ENCODE results near the gene ACSL3.

Gene ACSL3

GRCh38 chr2:222887124-222887523 is 26.3 kb downstream of the ACSL3 start:
- Histone ChIP-seq H3K27me3 (no peaks in the 10 kb centered on the region), H3K36me3 (no peaks in the 10 kb centered on the region), H3K4me3 (no peak overlapping the region), H3K9me3 (no peaks in the 10 kb centered on the region), H3K4me1 (peaks cover 0 to 79% (median 32%) of the 10 kb centered on the region in 4 donors), H3K27ac (no peak overlapping the region)
- intact Hi-C loops (cut with DNase I; ENCODE audit: low total_unique reads), result no loop called here
- no peak for TF ChIP-seq CTCF (IDR thresholded peaks at IDR 0.05)
- no peak for DNase-seq

GRCh38 chr2:222888716-222889115 is 27.9 kb downstream of the ACSL3 start:
- intact Hi-C loops (cut with DNase I; ENCODE audit: low total_unique reads), result no loop called here
- H3K27ac ChIP-seq, result no peak overlapping the region
- H3K27me3 ChIP-seq, result no peaks in the 10 kb centered on the region
- H3K9me3 ChIP-seq, result no peaks in the 10 kb centered on the region
- no peak for DNase-seq
- no peak overlapping the region for H3K4me3 ChIP-seq
- no peaks in the 10 kb centered on the region for H3K36me3 ChIP-seq
- no peak for TF ChIP-seq CTCF (IDR thresholded peaks at IDR 0.05)
- H3K4me1 ChIP-seq, result peaks cover 0 to 77% (median 30%) of the 10 kb centered on the region in 4 donors

- no peaks in the 10 kb centered on the region for H3K9me3 ChIP-seq
- no peaks in the 10 kb centered on the region for H3K36me3 ChIP-seq
- H3K4me1 ChIP-seq, result peaks cover 0 to 50% (median 12%) of the 10 kb centered on the region in 4 donors
- TF ChIP-seq CTCF (IDR thresholded peaks at IDR 0.05), result no peak
- peak overlapping the region in 1 of 2 donors; percentile 25 for H3K27ac ChIP-seq
- peak overlapping the region in 1 of 2 donors; percentile 1 for H3K4me3 ChIP-seq
- H3K27me3 ChIP-seq, result no peaks in the 10 kb centered on the region
- intact Hi-C loops (cut with DNase I; ENCODE audit: low total_unique reads), result no loop called here
- no peak for DNase-seq
These were observed 31.1 kb downstream of the ACSL3 start for GRCh38 chr2:222891890-222892289.

- intact Hi-C loops (cut with DNase I; ENCODE audit: low total_unique reads), result no loop called here
- TF ChIP-seq CTCF (IDR thresholded peaks at IDR 0.05), result no peak
- peak overlapping the region in 1 of 2 donors; percentile 1 for H3K4me3 ChIP-seq
- DNase-seq, result no peak
- H3K4me1 ChIP-seq, result peaks cover 0 to 47% (median 10%) of the 10 kb centered on the region in 4 donors
- no peaks in the 10 kb centered on the region for H3K27me3 ChIP-seq
- peak overlapping the region in 1 of 2 donors; percentile 25 for H3K27ac ChIP-seq
- H3K9me3 ChIP-seq, result no peaks in the 10 kb centered on the region
- H3K36me3 ChIP-seq, result no peaks in the 10 kb centered on the region
These were observed 31.5 kb downstream of the ACSL3 start for GRCh38 chr2:222892321-222892720.

- no peak for TF ChIP-seq CTCF (IDR thresholded peaks at IDR 0.05)
- no peak for DNase-seq
- no peaks in the 10 kb centered on the region for H3K9me3 ChIP-seq
- intact Hi-C loops (cut with DNase I; ENCODE audit: low total_unique reads), result no loop called here
- H3K27ac ChIP-seq, result no peak overlapping the region
- H3K4me1 ChIP-seq, result peaks cover 0 to 47% (median 10%) of the 10 kb centered on the region in 4 donors
- H3K4me3 ChIP-seq, result no peak overlapping the region
- H3K36me3 ChIP-seq, result no peaks in the 10 kb centered on the region
- H3K27me3 ChIP-seq, result no peaks in the 10 kb centered on the region
These were observed 31.9 kb downstream of the ACSL3 start for GRCh38 chr2:222892761-222893160.

DNA sequence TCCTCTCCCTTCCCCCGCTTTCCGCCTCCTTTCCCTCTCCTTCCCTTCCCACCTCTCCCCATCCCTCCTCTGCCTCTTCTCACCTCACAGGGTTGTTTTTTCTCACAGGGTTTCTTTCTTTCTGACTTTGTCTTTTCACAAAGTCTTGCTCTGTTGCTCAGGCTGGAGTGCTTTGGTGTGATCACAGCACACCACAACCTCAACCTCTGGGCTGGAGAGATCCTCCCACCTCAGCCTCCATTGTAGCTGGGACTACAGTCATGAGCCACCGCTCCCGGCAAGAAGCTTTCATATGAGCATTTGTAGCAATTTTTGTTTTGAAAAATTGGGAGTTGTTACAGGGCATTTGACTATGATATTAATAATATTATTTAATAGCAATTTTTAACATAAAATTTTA is 32.9 kb downstream of the ACSL3 start:
- Histone ChIP-seq H3K36me3 (no peaks in the 10 kb centered on the region), H3K27me3 (no peaks in the 10 kb centered on the region), H3K27ac (no peak overlapping the region), H3K9me3 (no peaks in the 10 kb centered on the region), H3K4me3 (no peak overlapping the region), H3K4me1 (peaks cover 0 to 47% (median 10%) of the 10 kb centered on the region in 4 donors)
- no peak for TF ChIP-seq CTCF (IDR thresholded peaks at IDR 0.05)
- DNase-seq, result no peak
- intact Hi-C loops (cut with DNase I; ENCODE audit: low total_unique reads), result no loop called here
